ENCODE results near the gene CTAGE9. TPM values are rescaled to one million over a fixed set of nuclear protein-coding genes. Genes with fewer than 3 reads are reported as not detected.

CTAGE9 gene
- total RNA-seq, 4 donors from 2014 or later: not detected

DNA sequence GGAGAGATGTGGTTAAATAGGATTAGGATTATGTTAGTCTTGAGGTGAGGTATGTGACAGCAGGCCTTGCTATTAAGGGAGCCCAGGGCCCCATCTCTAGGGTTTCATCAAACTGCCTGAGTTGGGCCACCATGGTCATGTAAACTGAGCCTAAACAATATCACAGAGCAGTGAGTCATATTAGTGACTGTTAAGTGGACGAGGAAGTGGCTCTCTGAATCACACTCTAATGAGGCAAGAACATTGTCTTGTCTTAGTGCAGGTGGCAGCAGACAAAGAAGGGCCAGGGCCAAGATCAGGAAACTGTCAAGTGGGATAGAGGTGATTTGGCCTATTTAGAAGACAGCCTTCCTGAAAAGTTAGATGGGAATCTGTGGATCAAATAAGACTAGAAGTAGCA, 50.6 kb downstream of the CTAGE9 start:
- TF ChIP-seq, protein P1, sequence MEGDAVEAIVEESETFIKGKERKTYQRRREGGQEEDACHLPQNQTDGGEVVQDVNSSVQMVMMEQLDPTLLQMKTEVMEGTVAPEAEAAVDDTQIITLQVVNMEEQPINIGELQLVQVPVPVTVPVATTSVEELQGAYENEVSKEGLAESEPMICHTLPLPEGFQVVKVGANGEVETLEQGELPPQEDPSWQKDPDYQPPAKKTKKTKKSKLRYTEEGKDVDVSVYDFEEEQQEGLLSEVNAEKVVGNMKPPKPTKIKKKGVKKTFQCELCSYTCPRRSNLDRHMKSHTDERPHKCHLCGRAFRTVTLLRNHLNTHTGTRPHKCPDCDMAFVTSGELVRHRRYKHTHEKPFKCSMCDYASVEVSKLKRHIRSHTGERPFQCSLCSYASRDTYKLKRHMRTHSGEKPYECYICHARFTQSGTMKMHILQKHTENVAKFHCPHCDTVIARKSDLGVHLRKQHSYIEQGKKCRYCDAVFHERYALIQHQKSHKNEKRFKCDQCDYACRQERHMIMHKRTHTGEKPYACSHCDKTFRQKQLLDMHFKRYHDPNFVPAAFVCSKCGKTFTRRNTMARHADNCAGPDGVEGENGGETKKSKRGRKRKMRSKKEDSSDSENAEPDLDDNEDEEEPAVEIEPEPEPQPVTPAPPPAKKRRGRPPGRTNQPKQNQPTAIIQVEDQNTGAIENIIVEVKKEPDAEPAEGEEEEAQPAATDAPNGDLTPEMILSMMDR (IDR thresholded peaks at IDR 0.05; ENCODE audit: low read depth): no peak

Other genes starting within 250 kb of the CTAGE9 start
- gene ARG1, start 137.8 kb downstream of the CTAGE9 start, total RNA-seq: 1 to 10 TPM in 1 of 4 donors, not detected in 3; 1.5 TPM
- gene MED23, start 82.8 kb downstream of the CTAGE9 start, total RNA-seq: 10 to 100 TPM; 24.1 to 32.3 (median 32.1) TPM
- 1 to 10 TPM in 1 of 4 donors, under 1 TPM in 3; 0.33 to 1.3 (median 0.80) TPM for gene ENPP3, start 73.7 kb downstream of the CTAGE9 start, total RNA-seq
- 1 to 10 TPM in 1 of 4 donors, not detected in 3; 5.4 TPM for gene OR2A4, start 9.6 kb downstream of the CTAGE9 start, total RNA-seq
- gene ENPP1, start 97.0 kb upstream of the CTAGE9 start, total RNA-seq: 10 to 100 TPM; 67.0 to 86.8 (median 74.9) TPM
- gene CCN2, start 240.4 kb upstream of the CTAGE9 start, total RNA-seq: 100 to 1,000 TPM in 2 of 4 donors, 10 to 100 TPM in 2; 81.9 to 165 (median 112) TPM

All from subcutaneous adipose tissue (tissue), 4 donors.